Stromal cell of bone marrow (primary cell): ENCODE measurements around the gene DHPS.
"Not testable (repeated sequence)": the region's sequence is repeated elsewhere in the genome, so short reads cannot be mapped to it uniquely, and the experiment has no call there.

Experiments
- DNase-seq: peaks from one replicate; pipeline ENCODE4 v3.0.0-alpha.2; 2012; ENCODE audit warnings: low read depth

Gene DHPS

GRCh38 chr19:12705169-12705568 is 23.5 kb upstream of the DHPS start:
- no peak for DNase-seq

GRCh38 chr19:12703046-12703445 is 21.4 kb upstream of the DHPS start:
- DNase-seq, result no peak

GRCh38 chr19:12701596-12702282 is 20.1 kb upstream of the DHPS start:
- DNase-seq, result no peak

GRCh38 chr19:12698138-12698537 is 16.5 kb upstream of the DHPS start:
- DNase-seq, result no peak

GRCh38 chr19:12697425-12697824 is 15.7 kb upstream of the DHPS start:
- DNase-seq, result not testable (repeated sequence)

GRCh38 chr19:12696366-12697335 is 15.0 kb upstream of the DHPS start, which contains the start of gene FBXW9:
Gene FBXW9, minus strand, starts transcription at chr19:12696631. Its CDS starts 50 bp downstream, at chr19:12696581.
- DNase-seq, result peak; percentile 86

GRCh38 chr19:12695997-12696365 is 14.3 kb upstream of the DHPS start:
- no peak for DNase-seq

- no peak for DNase-seq
Measured at GRCh38 chr19:12695514-12695913, 13.8 kb upstream of the DHPS start.

GRCh38 chr19:12695096-12695495 is 13.4 kb upstream of the DHPS start:
- no peak for DNase-seq

GRCh38 chr19:12694641-12695040 is 13.0 kb upstream of the DHPS start:
- DNase-seq, result no peak

GRCh38 chr19:12692960-12693359 is 11.3 kb upstream of the DHPS start:
- no peak for DNase-seq

- no peak for DNase-seq
Measured at GRCh38 chr19:12689581-12690216, 8.0 kb upstream of the DHPS start.

- no peak for DNase-seq
Measured at GRCh38 chr19:12689012-12689411, 7.3 kb upstream of the DHPS start.

GRCh38 chr19:12687496-12688196 is 6.0 kb upstream of the DHPS start, which contains the start of gene GNG14:
Gene GNG14, plus strand, starts transcription at chr19:12687998. Its CDS starts 51 bp downstream, at chr19:12688049.
- no peak for DNase-seq

GRCh38 chr19:12685831-12686230 is 4.2 kb upstream of the DHPS start:
- DNase-seq, result no peak

GRCh38 chr19:12680034-12680433 is 1.6 kb downstream of the DHPS start:
- DNase-seq, result no peak

- not testable (repeated sequence) for DNase-seq
Measured at GRCh38 chr19:12678039-12678438, 3.6 kb downstream of the DHPS start.

- no peak for DNase-seq
Measured at GRCh38 chr19:12676928-12677327, 4.8 kb downstream of the DHPS start.

- DNase-seq, result peak; percentile 49
Measured at GRCh38 chr19:12676384-12676792, 5.3 kb downstream of the DHPS start.

GRCh38 chr19:12675940-12676339 is 5.7 kb downstream of the DHPS start:
- no peak for DNase-seq

GRCh38 chr19:12675399-12675798 is 6.3 kb downstream of the DHPS start:
- no peak for DNase-seq

- no peak for DNase-seq
Measured at GRCh38 chr19:12672744-12673143, 8.9 kb downstream of the DHPS start.
